Measurements from ENCODE around the gene FLNC. TPM values are rescaled to one million over a fixed set of nuclear protein-coding genes. Genes with fewer than 3 reads are reported as not detected.
A peak's percentile ranks its signal among the peaks of the same experiment; 100 is the strongest.

Gene FLNC
- total and polyA plus RNA-seq, 9 of the 15 experiments (the other 6 are each of a cell fraction or from before 2014, with no cell fraction given), result 0.90 to 155 (median 28.8) TPM

GRCh38 chr7:128862571-128863432 is 32.6 kb downstream of the FLNC start, which contains the start of gene ATP6V1F (continued):
- TF ChIP-seq, protein P1, sequence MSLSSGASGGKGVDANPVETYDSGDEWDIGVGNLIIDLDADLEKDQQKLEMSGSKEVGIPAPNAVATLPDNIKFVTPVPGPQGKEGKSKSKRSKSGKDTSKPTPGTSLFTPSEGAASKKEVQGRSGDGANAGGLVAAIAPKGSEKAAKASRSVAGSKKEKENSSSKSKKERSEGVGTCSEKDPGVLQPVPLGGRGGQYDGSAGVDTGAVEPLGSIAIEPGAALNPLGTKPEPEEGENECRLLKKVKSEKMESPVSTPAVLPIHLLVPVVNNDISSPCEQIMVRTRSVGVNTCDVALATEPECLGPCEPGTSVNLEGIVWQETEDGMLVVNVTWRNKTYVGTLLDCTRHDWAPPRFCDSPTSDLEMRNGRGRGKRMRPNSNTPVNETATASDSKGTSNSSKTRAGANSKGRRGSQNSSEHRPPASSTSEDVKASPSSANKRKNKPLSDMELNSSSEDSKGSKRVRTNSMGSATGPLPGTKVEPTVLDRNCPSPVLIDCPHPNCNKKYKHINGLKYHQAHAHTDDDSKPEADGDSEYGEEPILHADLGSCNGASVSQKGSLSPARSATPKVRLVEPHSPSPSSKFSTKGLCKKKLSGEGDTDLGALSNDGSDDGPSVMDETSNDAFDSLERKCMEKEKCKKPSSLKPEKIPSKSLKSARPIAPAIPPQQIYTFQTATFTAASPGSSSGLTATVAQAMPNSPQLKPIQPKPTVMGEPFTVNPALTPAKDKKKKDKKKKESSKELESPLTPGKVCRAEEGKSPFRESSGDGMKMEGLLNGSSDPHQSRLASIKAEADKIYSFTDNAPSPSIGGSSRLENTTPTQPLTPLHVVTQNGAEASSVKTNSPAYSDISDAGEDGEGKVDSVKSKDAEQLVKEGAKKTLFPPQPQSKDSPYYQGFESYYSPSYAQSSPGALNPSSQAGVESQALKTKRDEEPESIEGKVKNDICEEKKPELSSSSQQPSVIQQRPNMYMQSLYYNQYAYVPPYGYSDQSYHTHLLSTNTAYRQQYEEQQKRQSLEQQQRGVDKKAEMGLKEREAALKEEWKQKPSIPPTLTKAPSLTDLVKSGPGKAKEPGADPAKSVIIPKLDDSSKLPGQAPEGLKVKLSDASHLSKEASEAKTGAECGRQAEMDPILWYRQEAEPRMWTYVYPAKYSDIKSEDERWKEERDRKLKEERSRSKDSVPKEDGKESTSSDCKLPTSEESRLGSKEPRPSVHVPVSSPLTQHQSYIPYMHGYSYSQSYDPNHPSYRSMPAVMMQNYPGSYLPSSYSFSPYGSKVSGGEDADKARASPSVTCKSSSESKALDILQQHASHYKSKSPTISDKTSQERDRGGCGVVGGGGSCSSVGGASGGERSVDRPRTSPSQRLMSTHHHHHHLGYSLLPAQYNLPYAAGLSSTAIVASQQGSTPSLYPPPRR (CRISPR knock-in tag; IDR thresholded peaks at IDR 0.05; ENCODE audit: borderline replicate concordance), result peak; percentile 91

DNA sequence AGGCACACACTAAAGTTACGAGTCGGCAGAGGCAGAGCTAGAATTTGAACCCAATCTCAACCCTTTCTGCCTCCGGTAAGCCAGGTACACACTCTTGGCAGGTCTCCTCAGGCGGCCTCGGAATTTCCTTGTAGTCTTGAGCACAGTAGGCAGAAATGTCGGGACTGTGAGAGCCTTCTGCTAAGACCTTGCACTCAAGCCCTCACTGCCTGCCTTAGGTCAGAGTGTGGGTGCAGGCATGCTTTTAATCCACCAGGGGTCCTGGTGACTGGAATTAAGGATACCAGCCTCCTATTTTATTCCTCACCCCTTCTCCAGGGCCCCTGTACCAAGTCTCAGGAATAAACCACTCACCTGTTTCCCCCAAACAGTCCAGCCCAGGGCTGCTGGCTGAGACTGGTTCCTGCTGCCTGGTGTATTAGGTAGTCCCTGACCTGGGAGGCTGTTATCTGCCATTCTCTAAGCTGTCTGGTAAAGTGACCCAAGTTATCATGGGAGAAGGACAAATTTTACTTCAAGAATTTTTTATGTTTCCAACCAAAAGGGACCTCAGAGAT is 33.3 kb downstream of the FLNC start:
- no peaks in the 10 kb centered on the region; the same call in 1 of the 2 replicates for H4K20me1 ChIP-seq (replicated peaks; ENCODE audit: control insufficient read depth, insufficient read depth, low read length)
- peaks cover 46% of the 10 kb centered on the region for H3K79me2 ChIP-seq (ENCODE audit: control insufficient read depth, insufficient read depth, low read length)
- H3K4me1 ChIP-seq (replicated peaks in 1 of 2; ENCODE audit: control insufficient read depth in 2 of 2, insufficient read depth in 2 of 2, low read length in 2 of 2), result peaks cover 37 to 61% of the 10 kb centered on the region in 2 experiments
- H3K27ac ChIP-seq (ENCODE audit: extremely low read depth, low read depth, low read length), result peak overlapping the region; percentile 87
- ATAC-seq (peak; percentile 68), DNase-seq (ENCODE audit: extremely low read depth in 1 of 4, low spot score in 3 of 4) (peak; percentile 82 to 86 (median 86)), FAIRE-seq (peak; percentile 60)
- H3K9me1 ChIP-seq (ENCODE audit: control insufficient read depth, insufficient read depth, low read length), result no peaks in the 10 kb centered on the region
- 0% methylated on average over 6 of the region's 6 CpGs for WGBS (ENCODE audit: insufficient coverage, low coverage, missing lambda C conversion rate)
- POLR2A ChIA-PET, result interaction anchor here (0.6 to 7.1 kb wide), 11 partner anchors 9 to 123 kb away, joined by 3 to 47 read pairs (median 5); partner anchors contain the start of gene CALU
- peak overlapping the region; percentile 71 for H3K4me3 ChIP-seq
- intact Hi-C loops (cut with micrococcal nuclease) (loop anchor here (2.0 to 5.0 kb wide), 4 partner anchors 81 to 386 kb away; partner anchors contain the start of genes CALU and METTL2B), in situ Hi-C loops (cut with MboI) (no loop called here)
- BruUV-seq (replicated peaks), result no TSS peak
- peak overlapping the region; percentile 97 for H2AFZ ChIP-seq (ENCODE audit: low read depth, low read length)
- peak overlapping the region; percentile 95 to 96 for H3K9ac ChIP-seq (ENCODE audit: insufficient read depth in 1 of 2, low read depth in 2 of 2, low read length in 2 of 2)
- H3K27me3 ChIP-seq (ENCODE audit: control insufficient read depth in 2 of 2, insufficient read depth in 2 of 2, low read length in 2 of 2), result no peaks in the 10 kb centered on the region
- peaks cover 54% of the 10 kb centered on the region for H3K36me3 ChIP-seq (ENCODE audit: control insufficient read depth, insufficient read depth, low read length)
- CTCF ChIA-PET (ENCODE audit: low intra/inter-chr PET ratio), result interaction anchor here (0.6 to 2.0 kb wide), 2 partner anchors 16 to 347 kb away, joined by 3 to 20 read pairs; no protein-coding TSS in a partner anchor
- H3K4me2 ChIP-seq (ENCODE audit: insufficient read depth, low read length), result peak overlapping the region; percentile 100
- no peaks in the 10 kb centered on the region for H3K9me3 ChIP-seq (replicated peaks; ENCODE audit: control insufficient read depth, insufficient read depth, low read depth, low read length)
- TF ChIP-seq ELF1 (tag; IDR thresholded peaks at IDR 0.05) (no peak), ERF (CRISPR knock-in tag; IDR thresholded peaks at IDR 0.05) (no peak), BRD9 (IDR thresholded peaks at IDR 0.05; ENCODE audit: low read depth, partially characterized antibody) (peak; percentile 23), GATA2 (CRISPR knock-in tag; IDR thresholded peaks at IDR 0.05) (peak; percentile 80; the same call in 1 of the 2 replicates), FOXK1 (CRISPR knock-in tag; IDR thresholded peaks at IDR 0.05; ENCODE audit: borderline replicate concordance) (no peak), TBP (optimal IDR thresholded peaks at IDR 0.05; ENCODE audit: low read depth, low read length) (peak; percentile 44), EWSR1 (IDR thresholded peaks at IDR 0.05; ENCODE audit: borderline replicate concordance, low read depth, partially characterized antibody) (no peak)
- TF ChIP-seq, protein P2, sequence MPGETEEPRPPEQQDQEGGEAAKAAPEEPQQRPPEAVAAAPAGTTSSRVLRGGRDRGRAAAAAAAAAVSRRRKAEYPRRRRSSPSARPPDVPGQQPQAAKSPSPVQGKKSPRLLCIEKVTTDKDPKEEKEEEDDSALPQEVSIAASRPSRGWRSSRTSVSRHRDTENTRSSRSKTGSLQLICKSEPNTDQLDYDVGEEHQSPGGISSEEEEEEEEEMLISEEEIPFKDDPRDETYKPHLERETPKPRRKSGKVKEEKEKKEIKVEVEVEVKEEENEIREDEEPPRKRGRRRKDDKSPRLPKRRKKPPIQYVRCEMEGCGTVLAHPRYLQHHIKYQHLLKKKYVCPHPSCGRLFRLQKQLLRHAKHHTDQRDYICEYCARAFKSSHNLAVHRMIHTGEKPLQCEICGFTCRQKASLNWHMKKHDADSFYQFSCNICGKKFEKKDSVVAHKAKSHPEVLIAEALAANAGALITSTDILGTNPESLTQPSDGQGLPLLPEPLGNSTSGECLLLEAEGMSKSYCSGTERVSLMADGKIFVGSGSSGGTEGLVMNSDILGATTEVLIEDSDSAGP (CRISPR knock-in tag; IDR thresholded peaks at IDR 0.05), result no peak
- TF ChIP-seq, protein P3, sequence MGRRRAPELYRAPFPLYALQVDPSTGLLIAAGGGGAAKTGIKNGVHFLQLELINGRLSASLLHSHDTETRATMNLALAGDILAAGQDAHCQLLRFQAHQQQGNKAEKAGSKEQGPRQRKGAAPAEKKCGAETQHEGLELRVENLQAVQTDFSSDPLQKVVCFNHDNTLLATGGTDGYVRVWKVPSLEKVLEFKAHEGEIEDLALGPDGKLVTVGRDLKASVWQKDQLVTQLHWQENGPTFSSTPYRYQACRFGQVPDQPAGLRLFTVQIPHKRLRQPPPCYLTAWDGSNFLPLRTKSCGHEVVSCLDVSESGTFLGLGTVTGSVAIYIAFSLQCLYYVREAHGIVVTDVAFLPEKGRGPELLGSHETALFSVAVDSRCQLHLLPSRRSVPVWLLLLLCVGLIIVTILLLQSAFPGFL (CRISPR knock-in tag; IDR thresholded peaks at IDR 0.05), result peak; percentile 94
